HG02588 (cell line): ENCODE results near the gene GPC6.

Experiments used
- ATAC-seq: cut with Tn5 transposase; IDR thresholded peaks from one replicate; pipeline ENCODE4 v1.9.1; 2021; ENCODE audit warnings: mild to moderate bottlenecking, moderate library complexity; ENCODE audit not compliant: unreplicated experiment

GPC6 gene

DNA sequence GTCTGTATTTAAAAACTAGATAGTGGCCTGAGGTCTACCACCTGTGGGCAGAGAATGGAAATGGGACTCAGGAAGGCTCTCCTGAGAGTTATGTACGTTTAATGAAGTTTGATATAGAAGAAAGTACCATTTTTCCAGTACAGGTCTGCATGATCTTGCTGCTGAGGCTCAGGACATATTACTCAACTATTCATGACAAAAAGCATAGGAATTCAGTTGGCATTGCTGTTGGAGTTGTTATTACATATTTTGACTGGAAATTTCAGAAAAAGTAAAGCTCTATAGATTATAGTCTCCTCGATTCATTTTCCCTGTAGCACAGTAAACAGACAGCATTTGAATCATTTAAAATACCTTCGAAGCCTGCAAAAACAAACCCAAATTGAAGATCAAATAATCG is 783.1 kb downstream of the GPC6 start:
- no peak for ATAC-seq

DNA sequence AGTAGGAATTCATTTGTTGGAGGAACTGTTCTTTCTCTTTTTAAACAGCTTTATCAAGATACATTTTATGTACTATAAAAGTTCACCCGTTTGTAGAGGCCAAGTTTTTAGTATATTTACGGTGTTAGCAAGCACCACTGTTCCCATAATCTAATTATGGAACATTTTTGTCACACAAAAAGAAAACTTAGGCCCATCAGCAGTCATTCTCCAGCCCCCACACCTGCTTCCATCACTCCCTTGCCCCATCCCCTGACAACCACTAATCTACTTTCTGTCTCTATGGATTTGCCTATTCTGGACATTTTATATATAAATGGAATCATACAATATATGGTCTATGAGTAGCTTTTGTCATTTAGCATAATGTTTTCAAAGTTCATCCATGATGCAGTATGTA is 787.9 kb downstream of the GPC6 start:
- ATAC-seq = no peak

DNA sequence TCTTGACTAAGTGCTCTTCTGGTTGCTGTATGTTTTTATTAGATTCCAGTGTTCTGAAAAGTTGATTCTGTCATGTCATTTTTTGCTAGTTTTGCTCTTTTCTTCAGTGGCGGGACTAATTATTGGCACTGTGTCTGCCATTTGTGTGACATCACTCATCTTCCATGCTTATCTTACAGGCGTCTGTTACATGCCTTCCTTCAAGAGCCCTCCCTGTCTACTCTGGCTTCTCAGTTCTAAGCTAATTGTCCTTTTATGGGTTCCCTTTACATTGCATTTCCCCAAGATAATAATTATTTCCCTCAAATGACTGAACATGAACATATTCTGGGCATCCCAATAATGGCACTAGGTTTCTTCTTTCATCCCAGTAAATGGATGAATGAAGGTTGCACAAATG is 793.8 kb downstream of the GPC6 start:
- no peak for ATAC-seq

DNA sequence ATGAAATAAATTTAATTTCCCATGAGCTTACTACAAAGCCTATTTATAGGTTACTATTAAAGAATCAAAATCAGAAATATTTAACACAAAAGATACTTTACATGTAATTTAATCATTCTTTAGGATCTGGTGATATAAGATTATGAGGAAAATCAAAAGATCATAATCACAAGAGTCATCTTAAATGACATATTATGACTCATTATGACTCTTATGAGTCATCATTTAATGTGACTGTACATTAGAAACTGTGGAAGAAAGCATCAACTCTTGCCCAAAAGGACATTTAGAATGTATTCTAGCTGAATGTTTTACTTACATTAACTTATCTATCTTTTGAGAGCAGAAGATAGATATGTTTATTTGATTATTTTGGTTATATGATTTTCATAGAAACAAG is 794.2 kb downstream of the GPC6 start:
- ATAC-seq = no peak

DNA sequence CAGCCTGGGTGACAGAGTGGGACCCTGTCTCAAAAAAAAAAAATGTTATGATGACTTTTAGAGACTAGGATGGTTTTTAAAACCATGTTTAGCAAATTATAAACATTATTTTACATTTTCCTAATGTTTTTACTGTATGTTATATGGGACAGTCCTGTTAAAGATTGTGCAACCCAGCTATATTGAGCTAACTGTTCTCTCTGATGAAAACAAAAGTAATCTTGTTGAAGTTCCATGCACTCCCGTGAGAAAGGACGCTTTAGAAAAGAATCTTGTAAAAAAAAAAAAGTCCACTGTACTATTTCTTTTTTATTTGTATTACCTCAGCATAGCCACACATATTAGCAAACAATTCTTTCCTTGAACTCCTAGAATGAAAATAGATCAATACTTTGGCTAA is 801.6 kb downstream of the GPC6 start:
- no peak for ATAC-seq

DNA sequence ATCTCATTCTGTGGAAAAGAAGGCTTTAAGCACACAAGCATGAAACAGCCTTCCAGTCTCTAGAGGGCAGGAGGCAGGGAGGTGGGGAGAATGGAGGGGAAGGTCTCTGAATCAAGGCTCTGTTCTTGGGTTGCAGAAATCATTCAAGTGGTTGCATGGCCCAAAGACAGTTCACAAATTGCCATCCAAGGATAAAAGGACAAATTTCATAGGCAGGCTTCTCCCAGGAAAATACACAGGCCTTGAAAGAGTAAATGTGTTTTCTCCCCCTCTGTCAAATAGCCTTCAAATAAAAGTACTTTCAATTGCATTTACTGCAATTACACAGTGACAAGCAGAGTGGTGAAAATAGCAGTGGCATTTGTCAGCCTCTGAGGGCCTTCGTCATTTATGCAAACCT is 802.0 kb downstream of the GPC6 start:
- no peak for ATAC-seq

DNA sequence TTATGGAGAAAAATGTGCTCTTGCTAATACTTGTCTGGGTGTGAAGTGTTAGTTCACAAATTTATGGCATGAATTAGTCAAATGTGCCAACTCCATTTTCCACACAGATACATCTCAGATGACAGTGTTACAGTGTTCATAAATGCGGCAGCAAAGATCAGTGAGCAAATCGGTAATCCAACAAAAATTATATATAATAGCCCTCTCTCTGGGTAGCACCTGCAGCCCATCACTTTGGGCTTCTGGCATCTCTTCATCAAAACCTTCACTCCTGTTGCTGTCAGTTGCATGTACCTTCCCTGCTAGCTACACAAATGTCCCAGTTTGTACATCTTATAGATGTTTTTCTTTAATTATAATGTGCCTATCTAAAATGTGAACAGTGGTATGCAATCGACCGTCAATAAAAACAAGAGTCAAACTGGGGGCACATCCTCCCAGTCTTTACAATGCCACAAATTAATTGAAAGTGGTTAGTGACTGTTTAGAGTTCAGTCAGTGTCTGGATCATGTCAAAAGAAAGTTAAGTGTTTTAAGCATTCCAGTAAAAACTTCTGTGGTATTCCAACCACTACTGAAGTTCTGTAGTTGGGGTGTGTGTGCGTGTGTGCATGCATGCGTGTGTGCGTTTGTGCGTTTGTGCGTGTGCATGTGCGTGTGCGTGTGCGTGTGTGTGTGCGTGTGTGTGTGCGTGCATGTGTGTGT is 804.0 kb downstream of the GPC6 start:
- ATAC-seq = no peak

DNA sequence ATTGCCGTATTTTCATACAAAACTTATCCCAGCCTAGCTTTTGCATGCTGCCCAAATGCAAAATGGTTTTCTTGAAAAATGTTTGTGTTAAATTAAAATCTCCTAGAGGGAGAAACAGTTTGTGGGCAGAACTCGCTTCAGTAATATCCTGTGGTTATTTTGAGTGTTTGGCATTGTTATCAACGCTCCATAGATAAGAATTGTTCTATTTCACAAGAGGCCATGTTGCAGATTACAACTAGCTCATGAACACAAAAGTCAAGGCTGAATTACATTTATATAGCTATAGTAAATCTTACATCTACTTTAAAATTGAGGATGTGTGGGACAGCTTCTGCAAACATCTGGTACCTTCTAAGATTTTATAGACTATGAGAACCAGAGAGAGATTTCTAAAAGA is 805.0 kb downstream of the GPC6 start:
- no peak for ATAC-seq

DNA sequence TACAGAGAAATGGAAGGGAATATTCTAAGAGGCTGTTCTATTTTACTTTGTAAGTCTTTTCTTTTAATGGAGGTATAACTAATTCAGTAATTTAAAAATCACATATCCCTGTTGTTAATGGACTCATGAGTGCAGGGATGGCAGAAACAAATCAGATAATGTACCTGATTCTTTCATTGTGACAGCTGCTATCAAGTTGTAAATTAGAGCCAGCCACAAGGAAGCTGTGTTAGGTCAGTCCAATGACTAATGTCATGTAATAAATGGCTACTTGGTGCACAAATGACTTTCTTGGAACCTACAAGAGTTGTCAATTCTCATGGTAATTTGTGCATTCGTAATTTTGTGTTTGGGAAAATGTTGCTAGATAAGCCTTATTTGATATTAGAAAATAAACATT is 806.5 kb downstream of the GPC6 start:
- ATAC-seq = no peak

DNA sequence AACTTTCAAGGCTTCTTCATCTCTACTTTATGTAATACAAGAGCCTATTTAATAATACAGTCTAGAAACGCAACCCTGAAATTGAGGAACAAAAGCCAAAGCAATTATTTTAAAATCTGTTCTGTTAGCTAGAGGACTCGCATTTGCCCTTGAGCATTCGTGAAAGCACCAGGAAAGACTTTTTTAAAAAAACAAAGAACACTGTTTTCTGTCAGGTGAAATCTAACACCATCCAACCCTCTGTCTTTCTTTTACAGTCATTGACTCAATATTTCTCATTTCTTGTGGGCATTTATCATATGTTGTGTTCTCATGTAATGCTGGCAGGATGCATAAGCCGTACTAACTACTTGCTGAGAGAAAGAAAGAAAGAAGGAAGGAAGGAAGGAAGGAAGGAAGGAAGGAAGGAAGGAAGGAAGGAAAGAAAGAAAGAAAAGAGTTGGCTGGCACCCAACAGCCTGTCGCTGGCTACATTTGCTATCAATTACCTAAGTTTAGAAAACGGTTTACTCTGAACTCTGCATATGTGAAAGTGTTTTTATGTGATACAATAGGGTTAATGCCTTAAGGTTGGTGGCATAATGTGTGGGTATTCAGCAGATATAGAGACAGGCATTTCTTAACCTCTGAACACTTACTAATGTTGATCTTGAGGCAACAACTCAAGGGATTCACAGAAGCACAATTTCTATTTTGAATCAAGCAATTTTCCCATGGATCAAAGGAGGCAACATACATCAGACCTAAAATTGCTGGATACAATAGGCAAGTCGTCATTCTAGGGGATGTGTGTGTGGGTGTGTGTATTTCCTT is 807.4 kb downstream of the GPC6 start:
- no peak for ATAC-seq

DNA sequence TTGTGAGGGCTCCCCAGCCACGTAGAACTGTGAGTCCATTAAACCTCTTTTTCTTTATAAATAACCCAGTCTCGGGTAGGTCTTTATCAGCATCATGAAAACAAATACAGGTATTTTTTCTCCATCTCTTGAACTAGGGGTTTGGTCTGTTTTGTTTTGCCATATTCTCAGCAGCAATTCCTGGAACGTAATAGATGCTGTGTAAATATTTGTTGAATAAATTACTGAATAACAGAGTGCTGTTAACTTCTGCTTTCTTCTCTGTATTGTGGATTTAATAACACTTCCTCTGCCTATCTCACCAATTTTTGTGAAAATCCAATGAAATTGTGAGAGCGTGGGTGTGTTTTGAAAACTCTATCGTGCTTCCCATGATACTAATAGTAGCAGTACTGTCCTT is 823.4 kb downstream of the GPC6 start:
- no peak for ATAC-seq

DNA sequence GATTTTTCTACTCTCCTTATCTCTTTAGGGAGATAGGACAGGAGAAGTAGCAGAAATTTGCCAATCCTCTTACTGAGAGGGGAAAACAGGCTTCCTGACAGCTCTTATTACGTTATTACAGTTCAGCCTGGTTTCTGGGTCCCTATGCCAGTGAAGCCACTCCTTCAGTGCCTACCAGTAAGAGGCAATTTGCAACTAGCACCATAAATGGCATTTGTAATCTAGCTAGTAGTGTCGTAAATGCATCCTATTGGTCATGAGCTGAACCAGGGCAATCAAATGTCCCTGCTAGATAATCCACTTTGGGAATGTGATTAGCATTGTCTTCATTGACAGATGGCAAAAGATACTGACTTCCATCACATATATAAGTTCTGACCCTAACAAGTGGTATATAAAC is 824.1 kb downstream of the GPC6 start:
- ATAC-seq = no peak

DNA sequence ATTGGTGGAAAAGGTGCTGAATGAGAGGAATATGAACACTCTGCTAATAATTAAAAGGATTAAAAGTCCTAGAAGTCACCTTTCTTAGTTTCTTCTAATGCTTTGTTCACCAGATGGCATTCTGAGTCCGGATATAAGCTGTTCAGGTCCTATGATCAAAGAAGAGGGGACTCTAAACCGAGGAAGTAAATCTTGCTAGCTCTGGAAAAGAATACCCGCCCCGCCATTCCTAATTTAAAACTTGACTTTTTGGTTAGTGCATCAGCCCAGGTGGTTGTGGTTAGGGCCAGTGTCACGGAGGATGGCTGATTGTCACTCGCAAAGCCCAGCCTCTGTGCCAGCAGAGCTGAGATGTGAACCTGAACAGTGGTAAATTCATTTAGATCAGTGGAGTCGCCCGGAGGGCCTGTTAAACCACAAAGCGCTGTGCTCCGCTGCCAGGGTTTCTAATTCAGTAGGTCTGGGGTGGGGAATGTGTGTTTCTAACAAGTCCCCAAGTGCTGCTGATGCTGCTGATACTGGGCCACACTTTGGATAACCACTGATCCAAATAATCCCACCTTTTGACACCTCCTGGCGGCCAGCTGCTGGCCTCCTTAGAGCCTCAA is 827.5 kb downstream of the GPC6 start:
- ATAC-seq = no peak

DNA sequence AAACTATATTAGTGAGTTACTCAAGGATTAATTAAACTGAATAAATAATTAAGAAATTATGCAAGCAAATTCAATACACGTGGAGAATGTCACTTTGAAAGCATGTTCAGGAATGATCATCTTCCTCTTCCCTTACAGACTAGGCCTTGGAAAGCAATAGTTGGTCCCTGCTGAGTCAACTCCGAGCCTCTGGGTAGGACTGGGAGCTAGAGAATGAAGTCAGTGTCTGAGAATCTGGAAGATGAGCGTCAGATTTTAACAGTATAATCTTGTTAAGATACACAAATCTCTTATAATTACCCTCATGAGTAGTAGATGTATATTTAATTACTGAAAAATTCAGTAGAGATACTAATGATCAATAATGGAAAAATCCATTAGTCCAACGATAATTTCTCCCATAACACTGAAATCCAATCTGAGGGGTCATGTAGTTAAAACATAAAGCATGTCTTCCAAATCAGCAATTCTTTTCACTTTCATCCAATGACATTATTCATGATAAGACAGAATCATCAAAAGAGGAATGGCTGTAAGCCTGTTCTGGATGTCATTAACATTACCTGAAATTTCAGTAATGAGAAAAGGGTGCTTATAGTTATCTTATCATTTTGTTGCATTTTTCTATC is 829.9 kb downstream of the GPC6 start:
- no peak for ATAC-seq

DNA sequence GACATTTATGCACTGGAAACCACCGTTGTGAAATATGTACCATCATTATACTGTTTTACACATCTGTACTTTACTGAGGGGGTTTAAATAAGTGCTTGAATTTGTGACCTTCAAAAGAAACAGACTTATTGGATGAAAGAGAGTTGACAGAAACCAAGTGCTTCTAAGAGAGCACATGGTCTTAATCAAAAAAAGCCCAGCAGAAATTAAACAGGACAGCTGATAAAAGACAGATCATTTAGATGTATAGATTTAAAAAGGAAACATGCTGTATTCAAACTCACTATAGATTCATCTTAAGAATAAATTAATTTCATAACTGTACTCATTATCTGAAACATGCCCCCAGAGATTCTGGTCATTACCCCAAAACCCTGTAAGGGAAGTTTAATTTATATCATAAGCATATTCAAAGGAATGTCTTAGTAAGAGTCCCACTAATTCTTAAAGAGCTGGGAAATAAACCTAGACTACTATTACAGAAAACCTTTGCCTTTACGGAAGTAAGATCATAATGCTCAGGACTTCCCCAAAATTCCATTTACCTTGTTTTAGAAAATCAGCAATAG is 831.1 kb downstream of the GPC6 start:
- ATAC-seq = no peak

DNA sequence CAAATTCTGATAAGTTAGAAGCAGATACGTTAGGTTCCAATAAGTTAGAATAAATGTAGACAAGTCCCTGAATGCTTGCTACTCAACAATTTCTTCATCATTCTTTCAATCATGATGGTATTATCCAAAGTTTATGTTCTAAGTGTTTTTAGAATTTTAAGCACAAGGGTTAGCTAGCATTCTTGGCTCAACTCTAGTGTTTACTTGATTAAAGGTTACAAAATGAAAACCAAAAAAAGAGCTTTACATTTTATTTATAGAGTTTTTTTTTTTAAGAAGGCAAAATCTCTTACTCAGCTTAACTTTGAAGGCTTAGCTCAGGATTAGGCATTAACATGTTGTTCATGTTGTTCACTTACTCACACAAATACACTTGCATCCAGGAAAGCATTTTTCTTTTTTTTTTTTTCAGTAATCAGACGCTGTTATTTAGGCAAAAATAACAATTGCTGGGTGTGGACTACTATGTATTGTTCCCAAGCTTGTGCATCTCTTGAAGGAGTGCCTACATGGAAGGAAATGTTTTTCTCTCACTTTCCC is 832.3 kb downstream of the GPC6 start:
- ATAC-seq = no peak

DNA sequence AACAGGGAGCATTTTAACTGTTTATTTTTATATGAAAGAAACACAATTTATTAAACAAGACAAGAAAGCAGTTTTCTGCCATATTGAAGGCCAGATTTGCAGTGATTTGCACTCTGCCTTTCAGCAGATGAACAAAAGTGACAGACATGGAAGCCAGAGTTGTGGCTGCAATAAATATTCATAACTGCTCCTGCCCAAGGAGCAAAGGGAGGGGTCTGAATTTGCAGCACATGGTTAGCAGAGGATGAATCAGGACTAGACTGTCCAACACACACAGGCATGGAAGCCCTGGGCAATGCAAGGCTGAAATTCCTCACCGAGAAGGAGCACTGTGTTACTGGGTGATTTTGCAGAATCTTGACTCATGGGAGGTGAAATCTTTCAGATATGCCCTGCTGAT is 834.7 kb downstream of the GPC6 start:
- ATAC-seq = no peak

DNA sequence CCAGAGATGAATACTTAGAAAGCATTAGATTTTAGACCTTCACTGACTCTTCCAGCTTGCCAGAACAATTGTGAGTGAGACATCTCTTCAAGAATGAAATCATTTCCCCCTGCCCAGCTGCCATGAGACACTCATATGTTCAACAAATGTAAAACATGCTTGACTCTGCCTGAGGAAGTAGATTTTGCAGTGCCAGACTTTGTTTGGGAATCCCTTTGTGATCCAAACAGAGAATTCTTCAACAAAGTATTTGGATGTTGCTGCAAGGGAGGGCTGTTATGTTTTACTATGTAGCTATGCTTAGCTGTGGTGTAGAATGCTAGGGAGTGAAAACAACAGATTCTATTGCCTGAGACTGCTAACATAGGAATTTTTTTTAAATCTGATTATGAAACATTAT is 836.5 kb downstream of the GPC6 start:
- ATAC-seq = no peak

DNA sequence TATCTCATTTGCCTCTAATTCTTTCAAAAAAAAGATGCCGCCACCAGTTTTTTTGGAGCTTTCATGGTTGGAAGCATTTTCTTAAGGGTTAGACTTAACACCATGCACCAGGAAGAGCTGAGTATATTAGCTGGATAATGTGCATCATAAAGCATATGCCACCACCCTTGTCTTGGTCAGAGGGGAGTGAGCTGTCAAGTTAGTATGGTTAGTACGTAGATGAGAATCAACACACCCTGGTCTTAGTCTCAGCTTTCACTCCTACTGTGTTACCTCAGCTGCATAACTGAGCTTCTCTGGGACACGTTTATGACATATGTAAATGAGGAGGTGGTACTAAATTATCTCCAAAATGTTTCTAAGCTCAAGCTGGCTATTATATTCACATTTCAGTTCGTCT is 837.2 kb downstream of the GPC6 start:
- ATAC-seq = no peak

DNA sequence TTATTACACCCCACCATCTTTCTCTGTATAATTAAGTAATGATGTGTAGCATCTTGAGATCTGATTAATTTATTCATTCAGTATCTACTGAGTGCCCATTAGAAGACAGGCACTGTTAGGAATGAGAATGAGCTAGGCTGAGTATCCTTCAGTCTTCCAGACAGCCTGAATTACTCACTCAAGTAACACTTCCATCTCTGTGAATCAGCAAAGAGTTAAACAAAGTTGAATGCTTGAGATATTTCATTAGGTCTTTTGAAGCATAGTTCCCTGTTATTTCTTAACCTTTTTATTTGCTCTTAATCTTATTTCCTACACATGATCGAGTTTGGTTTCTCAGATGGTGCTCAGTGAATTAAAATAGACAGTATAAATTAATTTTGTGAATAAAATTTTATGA is 839.1 kb downstream of the GPC6 start:
- ATAC-seq = no peak
